ENCODE measurements around the gene ATP7B.
"Not testable (repeated sequence)": the region's sequence is repeated elsewhere in the genome, so short reads cannot be mapped to it uniquely, and the experiment has no call there.

The ATP7B gene

GRCh38 chr13:52036037-52036436 lies 24.8 kb upstream of the ATP7B start:
- DNase-seq (ENCODE audit: low read depth in 1 of 2, low spot score in 1 of 2) = no peak
- H3K27me3 ChIP-seq (ENCODE audit: insufficient read depth, poor library complexity, severe bottlenecking) = no peaks in the 10 kb centered on the region

GRCh38 chr13:52034616-52035226 lies 23.5 kb upstream of the ATP7B start:
- no peak for TF ChIP-seq POLR2AphosphoS5 (IDR thresholded peaks at IDR 0.05; ENCODE audit: low read depth)
- TF ChIP-seq CTCF (IDR thresholded peaks at IDR 0.05; ENCODE audit: insufficient read depth, low read length) = no peak
- no peak for TF ChIP-seq GABPA (IDR thresholded peaks at IDR 0.05; ENCODE audit: low read depth)
- TF ChIP-seq SPI1 (IDR thresholded peaks at IDR 0.05; ENCODE audit: borderline replicate concordance, low read depth) = no peak
- TF ChIP-seq REST (IDR thresholded peaks at IDR 0.05; ENCODE audit: insufficient replicate concordance, low read depth) = no peak
- no peak overlapping the region for H3K27ac ChIP-seq (replicated peaks)
- DNase-seq (ENCODE audit: low read depth in 1 of 2, low spot score in 1 of 2) = no peak

More at GRCh38 chr13:52036037-52036436, 24.8 kb upstream of the ATP7B start:
- Histone ChIP-seq H3K27ac (replicated peaks) (no peak overlapping the region), H3K4me3 (replicated peaks; ENCODE audit: insufficient read depth, low read length) (no peak overlapping the region)
- TF ChIP-seq CTCF (IDR thresholded peaks at IDR 0.05; ENCODE audit: insufficient read depth, low read length) (no peak), POLR2AphosphoS5 (IDR thresholded peaks at IDR 0.05; ENCODE audit: low read depth) (no peak), SPI1 (IDR thresholded peaks at IDR 0.05; ENCODE audit: borderline replicate concordance, low read depth) (no peak), GABPA (IDR thresholded peaks at IDR 0.05; ENCODE audit: low read depth) (no peak), REST (IDR thresholded peaks at IDR 0.05; ENCODE audit: insufficient replicate concordance, low read depth) (no peak)

GRCh38 chr13:52033039-52033438 lies 21.8 kb upstream of the ATP7B start:
- TF ChIP-seq GABPA (IDR thresholded peaks at IDR 0.05; ENCODE audit: low read depth) (no peak), SPI1 (IDR thresholded peaks at IDR 0.05; ENCODE audit: borderline replicate concordance, low read depth) (no peak), REST (IDR thresholded peaks at IDR 0.05; ENCODE audit: insufficient replicate concordance, low read depth) (no peak), POLR2AphosphoS5 (IDR thresholded peaks at IDR 0.05; ENCODE audit: low read depth) (no peak), CTCF (IDR thresholded peaks at IDR 0.05; ENCODE audit: insufficient read depth, low read length) (no peak)
- no peaks in the 10 kb centered on the region for H3K27me3 ChIP-seq (ENCODE audit: insufficient read depth, poor library complexity, severe bottlenecking)
- no peak for DNase-seq (ENCODE audit: low read depth in 1 of 2, low spot score in 1 of 2)
- no peak overlapping the region for H3K4me3 ChIP-seq (replicated peaks; ENCODE audit: insufficient read depth, low read length)
- H3K27ac ChIP-seq (replicated peaks) = no peak overlapping the region

More at GRCh38 chr13:52034616-52035226, 23.5 kb upstream of the ATP7B start:
- no peaks in the 10 kb centered on the region for H3K27me3 ChIP-seq (ENCODE audit: insufficient read depth, poor library complexity, severe bottlenecking)
- no peak overlapping the region for H3K4me3 ChIP-seq (replicated peaks; ENCODE audit: insufficient read depth, low read length)

- H3K4me3 ChIP-seq (replicated peaks; ENCODE audit: insufficient read depth, low read length); DNase-seq (ENCODE audit: low read depth in 1 of 2, low spot score in 1 of 2); H3K27me3 ChIP-seq (ENCODE audit: insufficient read depth, poor library complexity, severe bottlenecking); H3K27ac ChIP-seq (replicated peaks): not testable (repeated sequence)
Observed at GRCh38 chr13:52030401-52030800, 19.2 kb upstream of the ATP7B start.
